NCI-H524 (cell line): ENCODE measurements around the gene GAGE12G.
"Not testable (repeated sequence)": the region's sequence is repeated elsewhere in the genome, so short reads cannot be mapped to it uniquely, and the experiment has no call there.

Source experiments
- DNase-seq, 2 experiments: peaks; one replicate each; lab custom pipeline; 2025; lab: John Stamatoyannopoulos, UW

Gene GAGE12G

GRCh38 chrX:49570100-49570499 lies at the start of gene GAGE12G:
TSS of gene GAGE12G (plus strand) at chrX:49570400. CDS start at chrX:49571555, 1,155 bp downstream.
- not testable (repeated sequence) for DNase-seq

- DNase-seq = not testable (repeated sequence)
Observed at GRCh38 chrX:49531877-49532276, 38.3 kb upstream of the GAGE12G start, which contains the start of gene GAGE12C. TSS of gene GAGE12C (plus strand) at chrX:49532177. CDS start at chrX:49533332, 1,155 bp downstream.

GRCh38 chrX:49541433-49541832 lies 28.8 kb upstream of the GAGE12G start, which contains the start of gene GAGE12D:
TSS of gene GAGE12D (plus strand) at chrX:49541733. CDS start at chrX:49542888, 1,155 bp downstream.
- DNase-seq = not testable (repeated sequence)

GRCh38 chrX:49550989-49551388 lies 19.2 kb upstream of the GAGE12G start, which contains the start of gene GAGE12E:
TSS of gene GAGE12E (plus strand) at chrX:49551289. CDS start at chrX:49552444, 1,155 bp downstream.
- DNase-seq = not testable (repeated sequence)

- DNase-seq = not testable (repeated sequence)
Observed at GRCh38 chrX:49560542-49560941, 9.7 kb upstream of the GAGE12G start, which contains the start of gene GAGE12F. TSS of gene GAGE12F (plus strand) at chrX:49560842. CDS start at chrX:49561997, 1,155 bp downstream.

- not testable (repeated sequence) for DNase-seq
Observed at GRCh38 chrX:49568728-49569127, 1.5 kb upstream of the GAGE12G start.

GRCh38 chrX:49569152-49569551 lies 1.0 kb upstream of the GAGE12G start:
- DNase-seq = not testable (repeated sequence)

- DNase-seq = not testable (repeated sequence)
Observed at GRCh38 chrX:49579649-49580048, 9.4 kb downstream of the GAGE12G start, which contains the start of gene GAGE12H. TSS of gene GAGE12H (plus strand) at chrX:49579949. CDS start at chrX:49581104, 1,155 bp downstream.

GRCh38 chrX:49589196-49589595 lies 19.0 kb downstream of the GAGE12G start, which contains the start of gene GAGE2A:
TSS of gene GAGE2A (plus strand) at chrX:49589496. CDS start at chrX:49590651, 1,155 bp downstream.
- not testable (repeated sequence) for DNase-seq

- DNase-seq = not testable (repeated sequence)
Observed at GRCh38 chrX:49589769-49590478, 19.7 kb downstream of the GAGE12G start.

- DNase-seq = not testable (repeated sequence)
Observed at GRCh38 chrX:49590488-49590887, 20.3 kb downstream of the GAGE12G start.

- DNase-seq = not testable (repeated sequence)
Observed at GRCh38 chrX:49598720-49599119, 28.5 kb downstream of the GAGE12G start, which contains the start of gene GAGE1. TSS of gene GAGE1 (plus strand) at chrX:49599020. CDS start at chrX:49600175, 1,155 bp downstream.

- no peak for DNase-seq
Observed at GRCh38 chrX:49610718-49611310, 40.6 kb downstream of the GAGE12G start.

- no peak for DNase-seq
Observed at GRCh38 chrX:49618574-49618973, 48.4 kb downstream of the GAGE12G start.
